B cell (primary cell): ENCODE measurements around the gene ERCC1. TPM values are rescaled to one million over a fixed set of nuclear protein-coding genes. Genes with fewer than 3 reads are reported as not detected.

Experiments
- ATAC-seq: fragments of 200-7000 bp; cut with Tn5 transposase; one replicate; pipeline ENCODE4 v1.10.0; 2021; ENCODE audit warnings: low read depth, mild to moderate bottlenecking, moderate number of reproducible peaks, moderate library complexity
- CTCF ChIA-PET: fragments of 350-600 bp; sonication (Branson Sonifier 250); formaldehyde crosslinking; loops from one replicate; lab custom pipeline; 2021; ENCODE audit warnings: antibody characterized with exemption, inconsistent platforms; lab: Charles Lee
- POLR2A ChIA-PET: fragments of 350-600 bp; sonication (Branson Sonifier 250); formaldehyde crosslinking; loops from one replicate; lab custom pipeline; 2021; ENCODE audit warnings: antibody characterized with exemption; lab: Charles Lee
- DNase-seq: peaks from one replicate; pipeline ENCODE4 v3.0.0; 2013
- H2AFZ ChIP-seq: 2 replicates; pipeline ENCODE4 v1.6.1; 2012; ENCODE audit warnings: mild to moderate bottlenecking, low read depth, low read length; ENCODE audit not compliant: insufficient read depth, poor library complexity, severe bottlenecking
- H3K27ac ChIP-seq, 2 donors: 1 replicate in 1 of 2; 2 replicates in 1 of 2; pipeline ENCODE4 v1.5.1; 2012 to 2013; ENCODE audit warnings: low read length in 2 of 2, mild to moderate bottlenecking in 2 of 2, moderate library complexity in 1 of 2
- H3K27me3 ChIP-seq, 4 experiments: fragments of 200-600 bp in 1 of 4; sonication (generic) in 1 of 4; replicated peaks in 1 of 4; 1 replicate in 2 of 4; 2 replicates in 2 of 4; pipeline versions ENCODE4 v1.6.1 to v1.7.0; 2013 to 2016; ENCODE audit warnings: low read length in 3 of 4, mild to moderate bottlenecking in 2 of 4, mixed read lengths in 1 of 4, moderate library complexity in 1 of 4; ENCODE audit not compliant: insufficient read depth in 4 of 4, control insufficient read depth in 3 of 4; ENCODE audit errors: control extremely low read depth in 1 of 4
- H3K36me3 ChIP-seq, 2 experiments: replicated peaks in 1 of 2; 1 replicate in 1 of 2; 2 replicates in 1 of 2; pipeline versions ENCODE4 v1.6.1 to v1.7.1; 2013; ENCODE audit warnings: low read length in 1 of 2; ENCODE audit not compliant: insufficient read depth in 2 of 2, control insufficient read depth in 1 of 2; ENCODE audit errors: control extremely low read depth in 1 of 2, extremely low read depth in 1 of 2
- H3K4me1 ChIP-seq, 2 donors: fragments of 200-600 bp in 1 of 2; sonication (generic) in 1 of 2; 1 replicate in 1 of 2; 2 replicates in 1 of 2; pipeline versions ENCODE4 v1.5.1 to v1.6.1; 2013 to 2017; ENCODE audit warnings: low read length in 2 of 2; ENCODE audit not compliant: control insufficient read depth in 2 of 2, insufficient read depth in 2 of 2
- H3K4me2 ChIP-seq: replicated peaks from 2 replicates; pipeline ENCODE3; 2012; ENCODE audit warnings: mild to moderate bottlenecking, low read depth, low read length; ENCODE audit not compliant: poor library complexity, severe bottlenecking
- H3K4me3 ChIP-seq, 5 experiments: fragments of 200-600 bp in 1 of 5; sonication (generic) in 1 of 5; 1 replicate in 3 of 5; 2 replicates in 2 of 5; pipeline versions ENCODE4 v1.5.1 to v1.7.0; 2011 to 2016; ENCODE audit warnings: low read length in 4 of 5, mild to moderate bottlenecking in 4 of 5, low read depth in 2 of 5, control low read depth in 1 of 5, moderate library complexity in 1 of 5; ENCODE audit not compliant: insufficient read depth in 1 of 5; ENCODE audit errors: control extremely low read depth in 1 of 5, extremely low read depth in 1 of 5
- H3K79me2 ChIP-seq: fragments of 200-600 bp; sonication (generic); one replicate; pipeline ENCODE4 v1.6.0; 2016; ENCODE audit warnings: low read length; ENCODE audit not compliant: control insufficient read depth, insufficient read depth
- H3K9ac ChIP-seq: fragments of 200-600 bp; sonication (generic); 2 replicates; pipeline ENCODE4 v1.6.1; 2017; ENCODE audit warnings: mild to moderate bottlenecking, low read length, moderate library complexity
- H3K9me3 ChIP-seq, 3 donors: one replicate each; pipeline versions ENCODE4 v1.6.1 to v1.7.1; 2013; ENCODE audit warnings: low read length in 2 of 3; ENCODE audit not compliant: control insufficient read depth in 2 of 3, insufficient read depth in 1 of 3; ENCODE audit errors: control extremely low read depth in 1 of 3
- H4K20me1 ChIP-seq: 2 replicates; pipeline ENCODE4 v1.6.0; 2012; ENCODE audit warnings: mild to moderate bottlenecking, low read length; ENCODE audit not compliant: insufficient read depth, control insufficient read depth, poor library complexity, severe bottlenecking
- H3K27ac Mint-ChIP-seq: one replicate; pipeline ENCODE4 v1.8.0; 2021; ENCODE audit warnings: mixed read lengths
- H3K27me3 Mint-ChIP-seq: one replicate; pipeline ENCODE4 v1.8.0; 2021; ENCODE audit warnings: mixed read lengths
- H3K4me1 Mint-ChIP-seq: one replicate; pipeline ENCODE4 v1.8.0; 2021; ENCODE audit warnings: mixed read lengths
- H3K4me3 Mint-ChIP-seq: one replicate; pipeline ENCODE4 v1.8.0; 2021; ENCODE audit warnings: mixed read lengths
- H3K9me3 Mint-ChIP-seq: one replicate; pipeline ENCODE4 v1.8.0; 2022; ENCODE audit warnings: mixed read lengths; ENCODE audit not compliant: insufficient read depth
- CTCF ChIP-seq: fragments of 200-600 bp; IDR thresholded peaks from one replicate; pipeline ENCODE4 v1.8.0; 2022; ENCODE audit warnings: antibody characterized with exemption, mild to moderate bottlenecking
- EZH2 ChIP-seq: IDR thresholded peaks from 2 replicates; pipeline ENCODE4 v1.6.1; 2012; ENCODE audit warnings: borderline replicate concordance, low read depth, mild to moderate bottlenecking, moderate library complexity, low read length; ENCODE audit not compliant: insufficient read depth, poor library complexity, severe bottlenecking
- WGBS: methylation state at CpG from one replicate; pipeline ENCODE4 v1.1.5; 2013; ENCODE audit warnings: missing lambda C conversion rate; ENCODE audit not compliant: insufficient coverage; 5-methylcytosine and 5-hydroxymethylcytosine counted together
- intact Hi-C: fragments of 100-400 bp; cut with micrococcal nuclease; formaldehyde crosslinking; loops from one replicate; pipeline ENCODE4 v1.10.0; 2022
- polyA plus RNA-seq: library from polyadenylated mRNA; depleted of rRNA; stranded (reverse); fragments of >200 nt; gene quantifications from 2 replicates; pipeline ENCODE4 v1.2.3, GENCODE V29; 2012
- total RNA-seq, 2 donors: library from RNA; stranded (reverse); fragments of 120-200 nt in 1 of 2; gene quantifications; 1 replicate in 1 of 2; 2 replicates in 1 of 2; pipeline versions ENCODE4 v1.2.3 to v1.2.4, GENCODE V29; 2013 to 2022

The ERCC1 gene
- total and polyA plus RNA-seq, 2 donors (not counting 1 experiment from before 2014, with no cell fraction given): 75.7 to 81.9 TPM

- H3K27ac Mint-ChIP-seq: peak overlapping the region; percentile 95
- DNase-seq: no peak
- peak overlapping the region; percentile 100 for H3K4me2 ChIP-seq
These were observed 21.4 kb upstream of the ERCC1 start for GRCh38 chr19:45445139-45445538.

More at GRCh38 chr19:45445139-45445538, 21.4 kb upstream of the ERCC1 start:
- Histone ChIP-seq H2AFZ (no peak overlapping the region), H3K9ac (peak overlapping the region; percentile 73), H3K79me2 (peaks cover 7% of the 10 kb centered on the region), H3K27me3 (no peaks in the 10 kb centered on the region), H3K9me3 (no peaks in the 10 kb centered on the region), H3K36me3 (no peaks in the 10 kb centered on the region), H3K27ac (no peak overlapping the region), H4K20me1 (no peaks in the 10 kb centered on the region), H3K4me3 (no peak overlapping the region), H3K4me1 (peaks cover 33 to 48% of the 10 kb centered on the region in 2 donors)
- Mint-ChIP-seq H3K4me3 (peak overlapping the region; percentile 78), H3K4me1 (peaks cover 59% of the 10 kb centered on the region), H3K9me3 (no peaks in the 10 kb centered on the region), H3K27me3 (no peaks in the 10 kb centered on the region)
- ChIA-PET POLR2A (interaction anchor here (1.1 to 1.2 kb wide), 2 partner anchors 23 to 24 kb away, joined by 3 read pairs; partner anchors contain the start of gene FOSB), CTCF (interaction anchor here (0.8 to 6.4 kb wide), 7 partner anchors 14 to 41 kb away, joined by 3 to 66 read pairs (median 3); partner anchors contain the start of gene FOSB)
- no peak for TF ChIP-seq CTCF
- no peak for TF ChIP-seq EZH2
- 94% methylated on average over 4 of the region's 4 CpGs for WGBS
- no peak for ATAC-seq
- intact Hi-C loops: no loop called here
